ENCODE measurements around the gene SLCO2A1.

- TF ChIP-seq CTCF (IDR thresholded peaks at IDR 0.05 in 4 of 5, conservative IDR thresholded peaks at IDR 0.05 in 1 of 5) (no peak), POLR2A (IDR thresholded peaks at IDR 0.05) (no peak)
Observed at GRCh38 chr3:134018850-134019249, 10.9 kb downstream of the SLCO2A1 start.
